ENCODE results near the gene DUSP11. TPM values are rescaled to one million over a fixed set of nuclear protein-coding genes. Genes with fewer than 3 reads are reported as not detected.
"Not testable (repeated sequence)": the region's sequence is repeated elsewhere in the genome, so short reads cannot be mapped to it uniquely, and the experiment has no call there.

The DUSP11 gene
- total RNA-seq = 23.1 TPM

DNA sequence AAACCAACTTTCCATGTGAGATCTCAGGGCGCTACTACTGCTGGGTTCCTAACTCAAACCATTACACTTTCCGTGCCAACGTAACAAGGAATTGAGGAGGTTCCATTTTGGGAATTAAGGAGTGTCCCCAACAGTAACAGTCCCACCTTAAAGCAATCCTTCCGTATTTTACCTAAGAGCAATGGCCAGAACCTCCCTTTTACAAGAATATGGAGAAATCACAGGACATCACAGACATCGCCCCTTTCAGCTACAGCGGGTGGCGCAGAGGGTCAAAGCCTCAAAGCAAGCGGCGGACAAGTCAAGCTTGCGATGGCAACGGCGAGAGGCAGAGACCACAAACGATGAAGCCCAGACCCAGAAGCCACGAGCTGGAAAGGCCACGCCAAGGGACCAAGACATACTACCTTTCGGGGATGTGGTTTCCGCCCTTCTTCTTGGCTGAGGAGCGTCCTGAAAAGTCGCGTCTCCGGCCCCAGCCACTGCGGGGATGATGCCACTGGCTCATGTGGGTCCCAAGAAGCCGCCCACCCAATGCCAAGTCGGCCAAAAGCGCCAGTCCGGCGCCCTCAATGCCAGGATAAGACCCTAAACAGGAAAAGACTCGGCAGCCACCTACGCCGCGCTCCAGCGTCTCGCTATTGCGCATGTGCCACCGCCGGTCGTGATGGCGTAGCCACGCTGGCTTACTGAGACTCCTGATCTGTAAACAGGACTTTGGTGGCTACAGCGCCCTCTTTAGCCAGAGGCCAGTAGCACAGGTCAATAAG lies at the start of gene DUSP11:
DUSP11 (minus strand) TSS at position 637 of the 770 bp plus-strand sequence; CDS start at position 508, 129 bp downstream.
- ATAC-seq = peak; percentile 100
- DNase-seq (ENCODE audit: low spot score) = peak; percentile 97
- intact Hi-C loops (cut with DNase I) = no loop called here

DNA sequence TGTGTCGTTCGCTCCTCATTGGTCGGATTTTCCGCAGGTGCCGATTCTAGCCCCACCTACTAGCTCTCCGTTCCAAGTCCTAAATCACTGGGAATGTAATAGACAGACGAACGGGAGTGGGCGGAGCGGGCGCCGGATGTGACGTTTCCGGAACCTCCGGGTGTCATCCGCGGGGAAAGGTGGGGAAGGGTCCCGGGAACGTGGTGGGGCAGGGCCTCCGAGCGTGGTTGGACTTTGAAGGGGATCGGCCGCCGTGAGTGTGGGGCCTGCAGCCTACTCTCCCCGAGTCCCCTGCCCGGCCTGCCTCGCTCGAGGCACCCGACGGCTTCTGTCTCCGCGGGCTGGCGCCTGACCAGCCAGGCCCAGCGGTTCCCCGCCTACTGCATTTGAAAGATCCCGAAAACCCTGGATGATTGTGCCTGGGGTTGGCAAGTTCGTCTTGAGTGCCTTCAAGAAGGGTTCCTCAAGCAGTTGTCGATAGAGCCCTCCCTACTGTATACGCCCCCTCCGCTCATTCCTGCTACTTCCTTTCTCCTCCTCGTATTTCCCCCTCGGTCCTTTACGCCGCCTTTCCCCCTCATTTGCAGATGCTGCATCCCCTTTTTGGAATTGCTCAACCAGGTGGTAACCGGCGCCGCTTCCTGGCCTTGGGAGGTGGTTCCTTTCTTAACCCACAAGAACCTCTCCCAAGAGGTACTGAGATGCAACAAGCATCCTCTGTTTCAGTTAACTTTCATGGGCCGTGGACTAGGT lies 49.1 kb upstream of the DUSP11 start, which contains the start of gene STAMBP:
STAMBP (plus strand) TSS at position 144 of the 753 bp plus-strand sequence. CDS start 1,896 bp downstream, outside the sequence.
- peak; percentile 98 for DNase-seq (ENCODE audit: low spot score)
- intact Hi-C loops (cut with DNase I) = no loop called here
- ATAC-seq = peak; percentile 99

DNA sequence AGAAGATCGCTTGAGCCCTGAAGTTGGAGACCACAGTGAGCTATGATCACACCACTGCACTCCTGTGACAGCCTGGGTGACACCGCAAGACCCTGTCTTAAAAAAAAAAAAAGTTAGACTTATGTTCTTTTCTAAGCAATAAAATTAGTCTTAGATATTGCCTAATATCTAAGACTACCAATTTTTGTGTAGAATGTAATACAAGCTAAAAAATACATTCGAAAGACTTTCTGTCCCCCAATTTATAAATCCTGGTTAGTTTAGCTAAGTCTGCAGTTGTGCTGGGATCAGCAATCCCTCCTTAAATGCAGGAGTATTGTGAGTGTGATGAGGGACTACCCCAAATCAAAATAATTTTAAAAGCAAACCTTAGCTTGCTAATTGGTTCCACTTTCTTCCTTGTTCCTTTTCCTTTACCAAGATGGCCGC lies 48.5 kb upstream of the DUSP11 start:
- intact Hi-C loops (cut with DNase I) = no loop called here
- ATAC-seq (no peak), DNase-seq (ENCODE audit: low spot score) (no peak)

DNA sequence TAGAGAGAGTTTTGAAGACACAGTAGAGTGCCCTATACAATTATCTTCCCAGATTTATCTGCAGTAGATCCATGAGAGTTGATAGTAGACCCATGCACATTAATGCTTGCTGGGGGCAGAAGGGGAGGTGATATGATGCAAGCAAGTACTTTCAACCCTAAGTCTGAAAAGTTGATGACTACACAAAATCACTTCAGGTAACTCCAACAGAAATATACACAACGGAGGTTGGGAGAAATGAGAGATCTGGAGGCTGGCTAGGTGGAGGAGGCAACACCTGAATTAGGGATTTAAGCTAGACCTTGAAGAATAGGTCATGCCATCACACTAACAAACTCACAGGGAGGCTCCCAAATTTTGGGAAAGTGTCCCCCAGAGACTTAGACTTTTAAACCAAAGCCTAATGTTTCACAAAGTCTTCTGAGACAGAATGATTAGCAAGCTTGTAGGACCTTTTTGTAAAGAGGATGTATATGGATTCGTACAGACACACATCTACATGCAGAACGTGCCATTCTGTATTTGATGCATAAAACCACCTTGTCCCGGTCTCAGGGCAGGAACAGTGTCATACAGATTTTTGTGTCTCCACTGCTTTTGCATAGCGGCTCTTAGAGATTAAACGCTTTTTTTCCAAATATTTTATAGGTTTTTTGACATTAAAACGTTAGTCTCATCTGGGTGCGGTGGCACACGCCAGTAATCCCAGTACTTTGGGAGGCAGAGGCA lies 47.9 kb upstream of the DUSP11 start:
- ATAC-seq = no peak
- no peak for DNase-seq (ENCODE audit: low spot score)
- intact Hi-C loops (cut with DNase I) = no loop called here

DNA sequence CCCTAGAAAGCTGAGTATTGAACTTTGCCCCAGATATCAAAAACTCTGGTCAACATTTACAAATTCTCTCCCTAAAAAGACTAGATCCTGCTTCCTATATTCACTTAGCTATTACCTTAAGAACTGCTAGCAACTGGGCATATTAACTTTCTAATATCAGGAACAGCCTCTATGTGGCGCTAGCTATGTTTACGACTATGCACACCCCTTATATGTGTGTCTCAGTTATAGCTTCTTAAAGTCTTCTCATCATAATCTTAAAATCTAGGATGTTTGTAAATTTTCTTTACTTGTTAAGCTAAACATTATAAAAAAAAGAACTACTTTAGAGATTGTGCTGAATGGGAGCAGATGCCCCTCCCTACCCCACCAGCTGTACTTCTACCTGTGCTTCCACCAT lies 47.1 kb upstream of the DUSP11 start:
- DNase-seq (ENCODE audit: low spot score) (no peak), ATAC-seq (no peak)
- intact Hi-C loops (cut with DNase I) = no loop called here

DNA sequence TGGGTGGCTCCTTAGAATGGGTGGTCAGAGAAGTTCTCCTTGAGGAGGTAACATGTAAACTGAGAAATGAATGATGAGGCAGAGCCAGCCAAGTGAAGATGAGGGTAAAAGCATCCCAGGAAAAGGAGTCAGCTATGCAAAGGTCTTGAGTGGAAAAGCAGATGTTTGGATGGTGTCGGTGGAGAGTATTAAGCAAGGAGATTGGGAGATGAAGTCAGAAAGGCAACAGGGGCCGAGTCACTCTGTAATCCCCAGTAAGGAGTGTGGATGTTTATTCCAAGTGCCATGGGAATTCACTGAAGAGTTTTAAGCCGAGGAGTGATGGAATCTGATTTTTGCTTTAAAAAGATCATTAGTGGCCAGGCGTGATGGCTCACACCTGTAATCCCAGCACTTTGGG lies 45.5 kb upstream of the DUSP11 start:
- DNase-seq (ENCODE audit: low spot score) (no peak), ATAC-seq (no peak)
- intact Hi-C loops (cut with DNase I) = no loop called here

DNA sequence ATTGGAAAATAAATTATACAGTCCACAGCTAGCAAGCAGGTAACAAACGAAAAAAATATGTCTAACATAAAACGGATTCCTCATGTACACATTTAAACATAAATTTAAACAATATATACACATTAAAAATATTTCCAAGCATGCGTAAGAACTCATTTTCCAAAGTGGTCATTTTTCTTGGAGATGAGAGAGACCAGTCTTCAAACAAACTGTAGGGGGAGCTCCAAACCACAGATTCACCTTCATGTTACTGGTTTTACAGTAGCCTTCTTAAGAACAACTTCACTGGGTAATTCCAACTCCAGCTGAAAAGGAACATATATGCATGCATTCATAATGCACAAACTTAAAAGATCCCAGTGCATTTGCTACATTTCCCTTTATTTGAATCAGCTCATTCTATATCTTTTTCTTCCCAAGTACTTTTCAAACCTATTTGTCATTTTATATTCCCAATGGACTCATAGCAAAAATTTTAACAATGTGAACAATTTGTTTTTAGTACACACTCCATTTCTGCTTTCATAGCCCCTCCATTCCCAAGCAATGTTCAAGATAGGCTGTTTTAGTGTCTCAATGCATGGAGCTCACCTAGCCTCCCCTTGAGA lies 44.1 kb upstream of the DUSP11 start:
- intact Hi-C loops (cut with DNase I) = no loop called here
- ATAC-seq (no peak), DNase-seq (ENCODE audit: low spot score) (no peak)

DNA sequence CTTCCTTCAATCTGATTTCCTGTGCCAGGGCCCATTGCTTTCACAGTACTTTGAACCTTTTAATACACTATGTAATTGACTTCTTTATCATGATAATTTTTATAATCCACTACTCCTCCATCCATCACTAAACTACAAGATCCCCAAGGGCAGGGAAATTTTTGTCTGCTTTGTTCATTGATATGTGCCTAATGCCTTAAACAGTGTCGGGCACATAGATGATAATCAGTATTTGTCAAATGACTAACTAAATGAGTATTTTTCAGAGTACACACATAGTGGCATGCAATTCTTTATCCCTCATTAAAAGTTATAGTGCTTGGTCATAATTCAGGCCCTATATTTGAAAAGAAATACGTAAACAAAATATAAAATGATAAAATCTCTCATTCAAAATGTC lies 43.5 kb upstream of the DUSP11 start:
- no peak for ATAC-seq

DNA sequence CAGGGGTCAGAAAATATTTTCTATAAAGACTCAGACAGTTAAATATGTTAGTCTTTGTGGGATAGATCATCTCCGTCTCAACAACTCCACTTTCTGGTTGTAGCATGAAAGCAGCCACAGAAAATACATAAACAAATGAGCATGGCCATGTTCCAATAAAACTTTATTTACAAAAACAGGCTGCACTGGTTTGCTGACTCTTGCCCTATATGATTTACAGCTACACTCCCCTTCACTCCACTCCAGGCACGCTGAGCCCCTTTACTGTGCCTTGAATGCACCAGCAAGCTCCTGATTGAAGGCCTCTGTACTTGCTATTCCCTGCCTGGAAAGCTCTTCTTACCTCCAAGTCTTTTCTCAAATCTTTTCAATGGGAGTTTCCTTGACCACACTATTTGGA lies 43.1 kb upstream of the DUSP11 start:
- no peak for ATAC-seq
- DNase-seq (ENCODE audit: low spot score) = no peak
- intact Hi-C loops (cut with DNase I) = no loop called here

More for the DNA sequence above, 43.5 kb upstream of the DUSP11 start:
- DNase-seq (ENCODE audit: low spot score) = no peak
- intact Hi-C loops (cut with DNase I) = no loop called here

DNA sequence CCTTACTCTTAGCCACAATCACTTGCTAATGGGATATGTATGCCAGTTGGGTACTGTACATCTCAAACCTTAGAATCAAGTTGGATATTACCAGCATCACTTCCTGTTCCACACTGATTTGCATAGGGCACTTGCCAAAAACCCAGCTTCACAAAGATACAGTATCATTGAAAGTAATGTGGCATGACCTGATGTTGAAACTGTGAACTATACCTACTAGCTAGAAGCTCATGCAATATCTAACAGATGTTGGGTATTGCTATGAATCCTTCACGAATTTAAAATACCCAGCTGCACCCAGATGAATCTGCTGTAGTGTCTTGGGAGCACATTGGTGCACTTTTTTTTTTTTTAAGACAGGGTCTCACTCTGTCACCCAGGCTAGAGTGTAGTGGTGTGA lies 42.4 kb upstream of the DUSP11 start:
- DNase-seq (ENCODE audit: low spot score) (no peak), ATAC-seq (no peak)
- intact Hi-C loops (cut with DNase I) = no loop called here

DNA sequence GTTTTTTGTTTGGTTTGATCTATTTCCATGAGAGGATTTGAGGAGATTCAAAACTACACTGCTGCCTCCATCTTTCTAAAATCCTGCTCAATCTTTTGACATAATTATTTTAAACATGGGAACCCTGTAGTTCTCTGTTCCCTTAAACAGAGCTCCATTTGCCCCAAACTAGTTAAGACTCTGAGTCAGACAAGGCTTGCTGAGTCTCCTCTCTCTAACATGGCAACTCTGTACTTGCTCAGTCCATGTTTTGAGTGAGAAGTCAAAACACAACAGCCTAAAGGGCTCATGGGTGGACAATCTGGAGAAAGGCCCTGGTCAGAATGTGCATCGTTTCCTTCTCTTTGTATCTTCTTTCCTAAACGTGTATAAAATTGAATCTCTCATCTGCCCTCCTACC lies 41.8 kb upstream of the DUSP11 start:
- ATAC-seq (no peak), DNase-seq (ENCODE audit: low spot score) (no peak)
- intact Hi-C loops (cut with DNase I) = no loop called here

DNA sequence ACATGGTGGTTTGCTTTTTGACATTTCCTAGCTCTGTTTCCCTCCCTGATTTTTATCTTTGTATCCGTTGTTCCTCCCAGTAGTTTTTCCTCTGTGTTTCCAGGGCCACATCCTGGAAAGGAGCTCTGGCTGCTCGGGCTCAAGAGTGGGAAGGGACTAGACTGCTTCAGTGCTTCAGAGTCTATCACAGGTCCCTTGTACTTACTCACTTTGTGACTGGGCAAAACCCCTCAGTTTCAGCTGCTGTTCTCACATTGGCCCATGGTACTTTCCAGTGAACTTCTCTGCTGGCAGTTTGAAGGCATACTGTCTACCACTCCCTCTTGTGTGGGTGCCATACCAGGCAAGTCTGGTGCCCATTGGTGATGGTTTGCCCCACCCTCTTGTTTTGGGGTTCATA lies 41.3 kb upstream of the DUSP11 start:
- DNase-seq (ENCODE audit: low spot score) = no peak
- ATAC-seq = no peak
- intact Hi-C loops (cut with DNase I) = no loop called here

DNA sequence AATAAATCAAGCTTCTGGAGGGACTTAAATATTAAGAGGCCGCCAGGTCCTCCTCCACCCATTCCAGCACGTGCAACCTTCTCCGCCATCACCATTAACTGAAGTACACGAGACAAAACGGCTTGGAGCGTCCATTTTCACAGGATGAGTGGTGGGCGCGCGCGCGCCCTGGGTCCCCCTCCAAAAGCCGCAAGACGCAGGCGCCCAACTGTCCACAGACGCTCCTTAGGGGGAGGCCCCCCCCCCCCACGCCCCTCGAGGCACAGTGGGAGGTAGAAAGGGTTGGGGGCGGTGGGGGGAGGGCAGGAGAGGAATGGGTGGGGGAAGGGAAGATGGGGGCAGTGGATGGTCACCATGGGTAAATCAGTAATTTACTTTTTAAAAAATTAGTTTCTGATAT lies 38.4 kb upstream of the DUSP11 start:
- no peak for DNase-seq (ENCODE audit: low spot score)
- ATAC-seq = no peak
- intact Hi-C loops (cut with DNase I) = no loop called here

DNA sequence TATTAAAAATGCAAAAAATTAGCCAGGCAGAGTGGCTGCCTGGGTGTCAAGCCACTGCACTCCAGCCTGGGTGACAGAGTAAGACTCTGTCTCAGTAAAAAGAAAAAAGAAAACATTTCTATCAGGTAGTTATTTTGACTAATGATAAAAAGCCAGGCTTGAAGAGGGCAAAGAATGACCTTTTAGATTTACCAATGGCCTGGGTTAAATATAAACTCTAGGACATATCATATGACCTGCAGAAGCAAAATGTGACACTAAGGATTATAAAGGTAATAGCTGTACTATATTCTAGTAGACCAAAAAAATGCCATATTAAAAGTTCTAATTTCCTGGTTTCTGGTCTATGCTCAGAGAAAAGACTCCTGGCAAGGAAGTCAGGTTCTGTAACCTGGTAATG lies 32.7 kb upstream of the DUSP11 start:
- intact Hi-C loops (cut with DNase I) = no loop called here
- DNase-seq (ENCODE audit: low spot score) (no peak), ATAC-seq (no peak)

DNA sequence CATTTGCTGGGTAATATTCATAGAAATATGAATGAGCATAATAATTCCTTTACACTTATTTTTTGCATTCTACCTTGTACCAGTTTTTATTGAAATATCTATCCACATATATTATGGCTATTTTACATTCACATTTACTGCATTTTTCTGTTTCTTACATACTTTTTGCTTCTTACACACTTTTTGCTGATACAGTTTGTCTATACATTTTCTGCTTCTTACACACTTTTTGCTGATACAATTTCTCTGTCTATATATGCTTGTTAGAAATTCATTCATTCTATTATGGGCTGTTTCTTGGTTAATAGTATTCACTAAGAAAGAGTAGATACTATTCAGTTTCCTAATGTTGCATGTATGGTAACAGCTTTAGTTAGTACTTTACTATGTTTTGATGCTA lies 32.0 kb upstream of the DUSP11 start:
- intact Hi-C loops (cut with DNase I) = no loop called here
- DNase-seq (ENCODE audit: low spot score) = no peak
- ATAC-seq = no peak

DNA sequence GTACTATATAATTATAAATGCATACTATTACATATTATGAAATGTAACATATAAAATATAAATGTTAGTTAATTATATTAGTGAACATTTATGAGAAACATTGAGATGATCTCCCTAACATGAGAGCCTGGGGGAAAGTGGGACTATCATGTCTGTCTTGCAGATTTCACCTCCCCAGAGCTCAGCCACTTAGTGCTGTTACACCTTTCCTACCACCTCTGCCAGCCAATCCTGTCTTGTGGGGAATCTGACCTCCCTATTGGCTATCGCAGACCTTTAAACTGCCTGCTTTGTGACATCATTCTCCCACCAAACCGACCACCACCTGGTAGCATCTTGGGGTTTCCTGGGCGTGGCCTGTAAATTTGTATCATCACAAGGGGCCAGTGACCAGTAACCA lies 4.0 kb upstream of the DUSP11 start, which contains the start of gene C2orf78:
C2orf78 (plus strand) TSS at position 301 of the 400 bp plus-strand sequence. CDS start 127 bp downstream, outside the sequence.
- ATAC-seq; DNase-seq (ENCODE audit: low spot score); intact Hi-C loops (cut with DNase I): not testable (repeated sequence)

DNA sequence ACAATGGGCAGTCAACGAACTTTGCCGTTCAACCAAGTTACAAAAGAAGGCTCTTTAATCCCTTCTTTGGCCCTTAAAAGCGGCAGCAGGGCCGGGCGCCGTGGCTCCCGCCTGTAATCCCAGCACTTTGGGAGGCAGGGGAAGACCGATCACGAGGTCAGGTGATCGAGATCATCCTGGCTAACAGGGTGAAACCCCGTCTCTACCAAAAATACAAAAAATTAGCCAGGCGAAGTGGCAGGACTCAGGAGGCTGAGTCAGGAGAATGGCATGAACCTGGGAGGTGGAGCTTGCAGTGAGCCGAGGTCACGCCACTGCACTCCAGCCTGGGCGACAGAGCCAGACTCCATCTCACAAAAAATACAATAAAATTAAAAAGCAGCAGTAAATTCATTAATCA lies 3.5 kb upstream of the DUSP11 start:
- ATAC-seq; DNase-seq (ENCODE audit: low spot score); intact Hi-C loops (cut with DNase I): not testable (repeated sequence)

DNA sequence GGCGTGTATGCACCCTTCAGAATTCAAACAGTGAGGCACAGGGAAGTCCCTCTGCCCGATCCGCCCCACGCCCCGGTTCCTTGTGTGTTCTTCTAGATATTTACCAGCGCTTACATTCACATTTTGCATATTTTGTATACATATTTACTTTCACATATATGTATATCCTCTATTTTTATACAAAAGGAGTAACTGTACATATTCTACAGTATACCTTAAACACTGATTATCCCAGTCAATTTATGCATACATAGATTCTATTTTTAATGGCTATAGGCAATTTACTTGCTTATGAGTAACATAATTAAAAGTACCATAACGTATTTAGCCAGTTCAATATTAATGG lies 307 bp upstream of the DUSP11 start:
- intact Hi-C loops (cut with DNase I) = no loop called here
- no peak for DNase-seq (ENCODE audit: low spot score)
- no peak for ATAC-seq

DNA sequence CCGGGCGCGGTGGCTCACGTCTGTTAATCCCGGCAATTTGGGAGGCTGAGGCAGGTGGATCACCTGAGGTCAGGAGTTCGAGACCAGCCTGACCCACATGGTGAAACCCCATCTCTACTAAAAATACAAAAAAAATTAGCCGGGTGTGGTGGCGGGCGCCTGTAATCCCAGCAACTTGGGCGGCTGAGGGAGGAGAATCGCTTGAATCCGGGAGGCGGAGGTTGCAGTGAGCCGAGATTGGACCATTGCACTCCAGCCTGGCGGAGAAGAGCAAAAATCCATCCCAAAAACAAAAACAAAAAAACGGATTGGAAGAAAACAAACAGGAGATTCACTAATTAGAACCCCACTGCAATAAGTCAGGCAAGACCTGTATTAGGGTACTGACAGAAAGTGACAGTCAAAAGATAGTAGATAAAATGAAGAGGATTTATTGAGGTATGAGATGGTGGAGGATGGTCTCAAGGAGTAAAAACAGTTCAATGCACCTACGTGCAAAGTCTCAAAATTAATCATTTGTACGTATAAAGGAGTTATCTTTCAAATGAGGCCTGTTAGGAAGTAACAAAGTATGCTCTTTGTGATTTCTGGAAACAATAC lies 936 bp downstream of the DUSP11 start:
- ATAC-seq; DNase-seq (ENCODE audit: low spot score); intact Hi-C loops (cut with DNase I): not testable (repeated sequence)
